IMR-90 (cell line): ENCODE data around the gene IL10. TPM values are rescaled to one million over a fixed set of nuclear protein-coding genes. Genes with fewer than 3 reads are reported as not detected.

ENCODE experiments used
- ATAC-seq: fragments of 200-7000 bp; cut with Tn5 transposase; 2 replicates; pipeline ENCODE4 v1.9.1; 2020; ENCODE audit warnings: low read depth, mild to moderate bottlenecking, moderate library complexity
- BruUV-seq: library from RNA; stranded (reverse); fragments of 400-500 nt; replicated peaks from 2 replicates; lab custom pipeline; 2021; lab: Mats Ljungman, UMichigan
- CTCF ChIA-PET: fragments of 300-600 bp; formaldehyde crosslinking; extraction: SDS; loops from one replicate; lab custom pipeline; 2021; ENCODE audit warnings: antibody characterized with exemption; lab: Yijun Ruan, JAX
- POLR2A ChIA-PET: fragments of 300-600 bp; sonication (Branson Sonifier 250); formaldehyde crosslinking; loops from one replicate; lab custom pipeline; 2022; ENCODE audit warnings: antibody characterized with exemption; ENCODE audit not compliant: unreplicated experiment; lab: Charles Lee
- DNase-seq: peaks from one replicate; pipeline ENCODE4 v3.0.0; 2013
- H2AFZ ChIP-seq: replicated peaks from 2 replicates; pipeline ENCODE3; 2013; ENCODE audit warnings: low read length, mild to moderate bottlenecking; ENCODE audit not compliant: poor library complexity
- H2AK5ac ChIP-seq: 2 replicates; pipeline ENCODE4 v1.6.1; 2013; ENCODE audit warnings: low read depth, low read length, inconsistent platforms
- H2AK9ac ChIP-seq: replicated peaks from 2 replicates; pipeline ENCODE3; 2013; ENCODE audit warnings: mild to moderate bottlenecking, low read depth, low read length, moderate library complexity; ENCODE audit not compliant: poor library complexity
- H2BK120ac ChIP-seq: 2 replicates; pipeline ENCODE4 v1.6.1; 2013; ENCODE audit warnings: low read depth, low read length, inconsistent platforms
- H2BK15ac ChIP-seq: 3 replicates; pipeline ENCODE4 v1.6.1; 2013; ENCODE audit warnings: low read depth, low read length, inconsistent platforms
- H2BK20ac ChIP-seq: 2 replicates; pipeline ENCODE4 v1.6.1; 2013; ENCODE audit warnings: low read depth, mild to moderate bottlenecking, inconsistent platforms, low read length, moderate library complexity
- H2BK5ac ChIP-seq: 2 replicates; pipeline ENCODE4 v1.6.1; 2013; ENCODE audit warnings: mild to moderate bottlenecking, low read depth, low read length, inconsistent platforms; ENCODE audit not compliant: poor library complexity, severe bottlenecking
- H3K14ac ChIP-seq: replicated peaks from 2 replicates; pipeline ENCODE4 v1.6.1; 2013; ENCODE audit warnings: low read depth, low read length, inconsistent platforms
- H3K18ac ChIP-seq: 2 replicates; pipeline ENCODE4 v1.6.1; 2013; ENCODE audit warnings: low read depth, low read length, control low read depth
- H3K23ac ChIP-seq: 2 replicates; pipeline ENCODE4 v1.6.1; 2013; ENCODE audit warnings: low read depth, low read length, inconsistent platforms
- H3K27ac ChIP-seq: 2 replicates; pipeline ENCODE4 v1.5.1; 2013; ENCODE audit warnings: mild to moderate bottlenecking, control low read depth, low read length; ENCODE audit not compliant: insufficient read depth
- H3K27me3 ChIP-seq: 2 replicates; pipeline ENCODE4 v1.6.1; 2013; ENCODE audit warnings: low read length; ENCODE audit not compliant: control insufficient read depth, insufficient read depth
- H3K36me3 ChIP-seq: 2 replicates; pipeline ENCODE4 v1.6.1; 2013; ENCODE audit warnings: low read length, mixed read lengths; ENCODE audit not compliant: control insufficient read depth, insufficient read depth
- H3K4ac ChIP-seq: 2 replicates; pipeline ENCODE4 v1.6.1; 2013; ENCODE audit warnings: low read depth, low read length, inconsistent platforms
- H3K4me1 ChIP-seq: 2 replicates; pipeline ENCODE4 v1.6.1; 2013; ENCODE audit warnings: low read length, mixed read lengths; ENCODE audit not compliant: control insufficient read depth, insufficient read depth
- H3K4me2 ChIP-seq: 2 replicates; pipeline ENCODE4 v1.6.1; 2013; ENCODE audit warnings: low read depth, mild to moderate bottlenecking, control low read depth, low read length, moderate library complexity
- H3K4me3 ChIP-seq: 2 replicates; pipeline ENCODE4 v1.5.1; 2013; ENCODE audit warnings: low read depth, mild to moderate bottlenecking, control low read depth, low read length, moderate library complexity; ENCODE audit not compliant: insufficient read depth
- H3K56ac ChIP-seq: 2 replicates; pipeline ENCODE4 v1.6.1; 2013; ENCODE audit warnings: low read length, inconsistent platforms; ENCODE audit not compliant: insufficient read depth; ENCODE audit errors: extremely low read depth
- H3K79me1 ChIP-seq, 2 experiments: 2 replicates each; pipeline ENCODE4 v1.6.1; 2013; ENCODE audit warnings: low read length in 2 of 2, inconsistent platforms in 1 of 2, low read depth in 1 of 2
- H3K9ac ChIP-seq: 2 replicates; pipeline ENCODE4 v1.6.1; 2013; ENCODE audit warnings: low read depth, low read length, control low read depth
- H3K9me1 ChIP-seq: 2 replicates; pipeline ENCODE4 v1.6.1; 2013; ENCODE audit warnings: low read length, inconsistent platforms; ENCODE audit not compliant: insufficient read depth
- H3K9me3 ChIP-seq: 2 replicates; pipeline ENCODE4 v1.6.1; 2013; ENCODE audit warnings: low read length; ENCODE audit not compliant: control insufficient read depth, insufficient read depth
- H4K20me1 ChIP-seq: 2 replicates; pipeline ENCODE4 v1.6.1; 2013; ENCODE audit warnings: low read length, inconsistent platforms; ENCODE audit not compliant: insufficient read depth
- H4K5ac ChIP-seq: 2 replicates; pipeline ENCODE4 v1.6.1; 2013; ENCODE audit warnings: mild to moderate bottlenecking, low read depth, low read length, control low read depth
- H4K8ac ChIP-seq, 2 experiments: 2 replicates each; pipeline ENCODE4 v1.6.1; 2013; ENCODE audit warnings: low read depth in 2 of 2, low read length in 2 of 2, control low read depth in 1 of 2, inconsistent platforms in 1 of 2
- H4K91ac ChIP-seq: 2 replicates; pipeline ENCODE4 v1.6.1; 2013; ENCODE audit warnings: low read depth, low read length, inconsistent platforms; ENCODE audit not compliant: insufficient read depth
- BHLHE40 ChIP-seq: fragments of 150-350 bp; IDR thresholded peaks from 2 replicates; pipeline ENCODE4 v1.6.1; 2016; ENCODE audit warnings: mild to moderate bottlenecking, low read depth, low read length
- CEBPB ChIP-seq: IDR thresholded peaks from 2 replicates; pipeline ENCODE4 v1.6.1; 2012; ENCODE audit warnings: low read depth, low read length, improper control_type of control experiment
- CHD1 ChIP-seq: IDR thresholded peaks from 2 replicates; pipeline ENCODE4 v1.6.1; 2012; ENCODE audit warnings: low read depth, low read length, improper control_type of control experiment
- FOS ChIP-seq: fragments of 150-350 bp; IDR thresholded peaks from 2 replicates; pipeline ENCODE4 v1.6.1; 2016; ENCODE audit warnings: low read depth, low read length
- MAFK ChIP-seq: IDR thresholded peaks from 2 replicates; pipeline ENCODE4 v1.6.1; 2012; ENCODE audit warnings: low read depth, low read length, improper control_type of control experiment
- MAZ ChIP-seq: IDR thresholded peaks from 2 replicates; pipeline ENCODE4 v1.6.1; 2012; ENCODE audit warnings: low read depth, mild to moderate bottlenecking, low read length, improper control_type of control experiment, moderate library complexity, borderline replicate concordance
- MXI1 ChIP-seq: IDR thresholded peaks from 2 replicates; pipeline ENCODE4 v1.6.1; 2012; ENCODE audit warnings: low read depth, mild to moderate bottlenecking, low read length, moderate library complexity, borderline replicate concordance
- NFE2L2 ChIP-seq: fragments of 150-350 bp; IDR thresholded peaks from 2 replicates; pipeline ENCODE4 v1.6.1; 2016; ENCODE audit warnings: low read depth, mild to moderate bottlenecking, low read length
- POLR2A ChIP-seq: IDR thresholded peaks from 2 replicates; pipeline ENCODE4 v1.6.1; 2012; ENCODE audit warnings: mild to moderate bottlenecking, low read depth, low read length
- RAD21 ChIP-seq: IDR thresholded peaks from 2 replicates; pipeline ENCODE4 v1.6.1; 2012; ENCODE audit warnings: low read length, improper control_type of control experiment
- RCOR1 ChIP-seq: IDR thresholded peaks from 2 replicates; pipeline ENCODE4 v1.6.1; 2012; ENCODE audit warnings: mild to moderate bottlenecking, low read length, improper control_type of control experiment; ENCODE audit not compliant: insufficient replicate concordance
- RFX5 ChIP-seq: IDR thresholded peaks from 2 replicates; pipeline ENCODE4 v1.8.0; 2012; ENCODE audit warnings: low read depth, mild to moderate bottlenecking, low read length, moderate library complexity
- SMC3 ChIP-seq: fragments of 150-350 bp; IDR thresholded peaks from 2 replicates; pipeline ENCODE4 v1.6.1; 2016; ENCODE audit warnings: low read depth, mild to moderate bottlenecking, antibody characterized with exemption, low read length, moderate library complexity
- USF2 ChIP-seq: fragments of 150-350 bp; IDR thresholded peaks from 2 replicates; pipeline ENCODE4 v1.6.1; 2017; ENCODE audit warnings: mild to moderate bottlenecking, antibody characterized with exemption, low read length, low read depth
- WGBS, 2 experiments: methylation state at CpG; one replicate each; pipeline versions ENCODE4 v1.1.5 to v1.1.7; 2013; ENCODE audit warnings: missing lambda C conversion rate in 2 of 2; ENCODE audit not compliant: insufficient read length in 1 of 2; ENCODE audit errors: extremely low coverage in 2 of 2; 5-methylcytosine and 5-hydroxymethylcytosine counted together
- dilution Hi-C: fragments of 300-500 bp; cut with HindIII; formaldehyde crosslinking; loops from one replicate; pipeline ENCODE4 v1.14.3; 2018; ENCODE audit warnings: low sequenced_read_pairs; ENCODE audit not compliant: unreplicated experiment
- in situ Hi-C: fragments of 300-500 bp; cut with MboI; formaldehyde crosslinking; loops from 3 replicates; pipeline ENCODE4 v1.14.3; 2019; ENCODE audit warnings: low sequenced_read_pairs, inconsistent platforms, mixed read lengths
- intact Hi-C: fragments of 100-400 bp; cut with micrococcal nuclease; formaldehyde crosslinking; loops from 2 replicates; pipeline ENCODE4 v1.10.0; 2022
- polyA plus RNA-seq, 3 experiments: library from polyadenylated mRNA; depleted of rRNA; stranded (reverse); fragments of >200 nt; gene quantifications; 2 replicates each; pipeline ENCODE4 v1.2.3, GENCODE V29; 2012; ENCODE audit warnings: low replicate concordance in 1 of 3
- total RNA-seq: library from RNA; depleted of rRNA; stranded (reverse); fragments of >200 nt; gene quantifications from 2 replicates; pipeline ENCODE4 v1.2.3, GENCODE V29; 2012
- TF ChIP-seq, protein P1 (sequence below): fragments of 150-350 bp; IDR thresholded peaks from 2 replicates; pipeline ENCODE4 v1.6.1; 2016; ENCODE audit warnings: low read depth, mild to moderate bottlenecking, low read length, moderate library complexity, borderline replicate concordance

IL10 gene
- total and polyA plus RNA-seq, 2 of the 4 experiments (the other 2 are of a cell fraction), result not detected

- Histone ChIP-seq H3K4ac (no peak overlapping the region; the same call in 1 of the 2 replicates), H4K91ac (no peak overlapping the region), H3K36me3 (0 out of 2 replicates have a peak, but pooled peaks cover 1% of the 10 kb centered on the region), H2AFZ (no peak overlapping the region), H3K79me1 (peaks cover 35 to 86% of the 10 kb centered on the region in 2 experiments), H4K20me1 (peaks cover 94% of the 10 kb centered on the region), H3K9me3 (no peaks in the 10 kb centered on the region), H3K4me3 (no peak overlapping the region), H3K27ac (0 out of 2 replicates have a peak overlapping the region, but pooled peaks have one; percentile 1), H3K4me2 (no peak overlapping the region), H3K27me3 (no peaks in the 10 kb centered on the region), H3K9me1 (peaks cover 45% of the 10 kb centered on the region), H2AK9ac (no peak overlapping the region), H2BK15ac (no peak overlapping the region), H2BK5ac (no peak overlapping the region), H4K8ac (no peak overlapping the region), H3K56ac (no peak overlapping the region), H2AK5ac (peak overlapping the region; percentile 34; the same call in 1 of the 2 replicates), H3K4me1 (peaks cover 22% of the 10 kb centered on the region), H4K5ac (no peak overlapping the region), H3K23ac (no peak overlapping the region), H2BK120ac (no peak overlapping the region), H3K9ac (no peak overlapping the region), H3K14ac (no peak overlapping the region), H3K18ac (no peak overlapping the region), H2BK20ac (no peak overlapping the region)
- ChIA-PET CTCF (interaction anchor here (0.6 kb wide), 1 partner anchor 207 kb away, joined by 5 read pairs; no protein-coding TSS in a partner anchor), POLR2A (no interaction called here)
- in situ Hi-C loops, result no loop called here
- dilution Hi-C loops, result no loop called here
- DNase-seq, result no peak
- no TSS peak for BruUV-seq
- intact Hi-C loops, result loop anchor here (5.0 kb wide), 1 partner anchor 36 kb away; no protein-coding TSS in a partner anchor
- no peak for ATAC-seq
- no CpG with 5 or more reads among the region's 17 CpGs for WGBS, 2 experiments
- TF ChIP-seq RCOR1 (no peak), BHLHE40 (no peak), FOS (no peak), CHD1 (no peak), NFE2L2 (no peak), CEBPB (no peak), MAFK (no peak), RAD21 (no peak), MAZ (no peak), POLR2A (no peak), SMC3 (no peak), USF2 (no peak), MXI1 (no peak), RFX5 (no peak)
- TF ChIP-seq, protein P1, sequence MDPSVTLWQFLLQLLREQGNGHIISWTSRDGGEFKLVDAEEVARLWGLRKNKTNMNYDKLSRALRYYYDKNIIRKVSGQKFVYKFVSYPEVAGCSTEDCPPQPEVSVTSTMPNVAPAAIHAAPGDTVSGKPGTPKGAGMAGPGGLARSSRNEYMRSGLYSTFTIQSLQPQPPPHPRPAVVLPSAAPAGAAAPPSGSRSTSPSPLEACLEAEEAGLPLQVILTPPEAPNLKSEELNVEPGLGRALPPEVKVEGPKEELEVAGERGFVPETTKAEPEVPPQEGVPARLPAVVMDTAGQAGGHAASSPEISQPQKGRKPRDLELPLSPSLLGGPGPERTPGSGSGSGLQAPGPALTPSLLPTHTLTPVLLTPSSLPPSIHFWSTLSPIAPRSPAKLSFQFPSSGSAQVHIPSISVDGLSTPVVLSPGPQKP, result no peak
These were observed 49.4 kb downstream of the IL10 start for GRCh38 chr1:206722751-206723461.
